A673 (cell line): ENCODE measurements around the gene CERS6.

ENCODE experiments used
- CTCF ChIP-seq: fragments of 300-800, 200-600 bp; sonication (generic); conservative IDR thresholded peaks from 2 replicates; pipeline ENCODE4 v1.5.1; 2017; ENCODE audit warnings: low read depth, mild to moderate bottlenecking, antibody characterized with exemption, low read length, moderate library complexity, mixed read lengths
- EZH2 ChIP-seq: fragments of 200-600 bp; sonication (generic); IDR thresholded peaks from 2 replicates; pipeline ENCODE4 v1.6.1; 2017; ENCODE audit warnings: borderline replicate concordance, low read depth, mild to moderate bottlenecking, mixed read lengths, antibody characterized with exemption, low read length; ENCODE audit not compliant: poor library complexity, severe bottlenecking

GRCh38 chr2:168454737-168455644, 1.1 kb upstream of the CERS6 start:
- TF ChIP-seq EZH2: no peak
- TF ChIP-seq CTCF: no peak
